ENCODE data around the gene NRP1. TPM values are rescaled to one million over a fixed set of nuclear protein-coding genes. Genes with fewer than 3 reads are reported as not detected.

The NRP1 gene
- total and polyA plus RNA-seq, 8 donors: 79.8 to 203 (median 164) TPM

- H3K27me3 ChIP-seq: no peaks in the 10 kb centered on the region
- no peak for ATAC-seq
- intact Hi-C loops (cut with DNase I): no loop called here
- peaks cover 0 to 14% of the 10 kb centered on the region in 2 donors for H3K9me3 ChIP-seq
- peak in 1 of 4 donors; percentile 21 for DNase-seq
- H3K4me3 ChIP-seq: no peak overlapping the region
- no peak for TF ChIP-seq CTCF (IDR thresholded peaks at IDR 0.05)
- H3K4me1 ChIP-seq: no peaks in the 10 kb centered on the region
- H3K36me3 ChIP-seq: no peaks in the 10 kb centered on the region
- no peak overlapping the region for H3K27ac ChIP-seq
These were observed 28.6 kb upstream of the NRP1 start for GRCh38 chr10:33363106-33363505.

- ATAC-seq: no peak
These were observed 23.5 kb upstream of the NRP1 start for GRCh38 chr10:33358016-33358415.

GRCh38 chr10:33355274-33355673 is 20.8 kb upstream of the NRP1 start:
- peak; percentile 50 for ATAC-seq
- H3K36me3 ChIP-seq: no peaks in the 10 kb centered on the region
- no peaks in the 10 kb centered on the region for H3K9me3 ChIP-seq
- intact Hi-C loops (cut with DNase I): no loop called here
- TF ChIP-seq CTCF (IDR thresholded peaks at IDR 0.05): no peak
- no peaks in the 10 kb centered on the region for H3K27me3 ChIP-seq
- no peaks in the 10 kb centered on the region for H3K4me1 ChIP-seq
- no peak for DNase-seq
- H3K27ac ChIP-seq: no peak overlapping the region
- H3K4me3 ChIP-seq: no peak overlapping the region

More at GRCh38 chr10:33358016-33358415, 23.5 kb upstream of the NRP1 start:
- Histone ChIP-seq H3K27me3 (no peaks in the 10 kb centered on the region), H3K36me3 (no peaks in the 10 kb centered on the region), H3K9me3 (no peaks in the 10 kb centered on the region), H3K27ac (no peak overlapping the region), H3K4me1 (no peaks in the 10 kb centered on the region), H3K4me3 (no peak overlapping the region)
- TF ChIP-seq CTCF (IDR thresholded peaks at IDR 0.05): no peak
- no peak for DNase-seq
- intact Hi-C loops (cut with DNase I): no loop called here

GRCh38 chr10:33353853-33354252 is 19.4 kb upstream of the NRP1 start:
- Histone ChIP-seq H3K4me1 (no peaks in the 10 kb centered on the region), H3K4me3 (no peak overlapping the region), H3K36me3 (no peaks in the 10 kb centered on the region), H3K27ac (no peak overlapping the region), H3K9me3 (no peaks in the 10 kb centered on the region), H3K27me3 (no peaks in the 10 kb centered on the region)
- TF ChIP-seq CTCF (IDR thresholded peaks at IDR 0.05): no peak
- ATAC-seq (no peak), DNase-seq (no peak)
- intact Hi-C loops (cut with DNase I): no loop called here

- TF ChIP-seq CTCF (IDR thresholded peaks at IDR 0.05): no peak
- ATAC-seq (no peak), DNase-seq (no peak)
- H3K4me3 ChIP-seq: no peak overlapping the region
- intact Hi-C loops (cut with DNase I): no loop called here
- no peaks in the 10 kb centered on the region for H3K9me3 ChIP-seq
- no peaks in the 10 kb centered on the region for H3K36me3 ChIP-seq
- no peaks in the 10 kb centered on the region for H3K4me1 ChIP-seq
- no peak overlapping the region for H3K27ac ChIP-seq
- no peaks in the 10 kb centered on the region for H3K27me3 ChIP-seq
These were observed 18.9 kb upstream of the NRP1 start for GRCh38 chr10:33353334-33353733.
